ENCODE results near the gene RFC5. TPM values are rescaled to one million over a fixed set of nuclear protein-coding genes. Genes with fewer than 3 reads are reported as not detected.
"Not testable (repeated sequence)": the region's sequence is repeated elsewhere in the genome, so short reads cannot be mapped to it uniquely, and the experiment has no call there.

The RFC5 gene
- total RNA-seq, 8 experiments from 2014 or later: 4.9 to 37.4 (median 15.9) TPM

GRCh38 chr12:117986705-117987469 is 29.6 kb upstream of the RFC5 start:
- H3K4me1 ChIP-seq (replicated peaks in 1 of 2): no peaks in the 10 kb centered on the region
- peak in 3 of 8 experiments; percentile 83 to 92 (median 92) for ATAC-seq (replicated peaks in 6 of 8)
- in situ Hi-C loops (cut with MboI; ENCODE audit: low pct_unique_long_range_greater_than_20kb in 2 of 9, low sequenced_read_pairs in 9 of 9, unreplicated experiment in 9 of 9): no loop called here
- H3K27ac ChIP-seq: no peak overlapping the region
- no peak overlapping the region for H3K4me3 ChIP-seq
- 2 to 88% (median 46%) methylated on average over 1 to 4 of the region's 4 CpGs for WGBS, 10 experiments

GRCh38 chr12:117994551-117995438 is 21.7 kb upstream of the RFC5 start:
- 0 to 90% (median 69%) methylated on average over 1 to 3 of the region's 3 CpGs; no CpG with 5 or more reads in 3 of the 10 experiments for WGBS, 10 experiments
- Histone ChIP-seq H3K27ac (no peak overlapping the region), H3K4me3 (no peak overlapping the region), H3K4me1 (replicated peaks in 1 of 2) (no peaks in the 10 kb centered on the region)
- in situ Hi-C loops (cut with MboI; ENCODE audit: low pct_unique_long_range_greater_than_20kb in 2 of 9, low sequenced_read_pairs in 9 of 9, unreplicated experiment in 9 of 9): no loop called here
- ATAC-seq (replicated peaks in 6 of 8): no peak

- WGBS, 10 experiments: 10 to 40% (median 24%) methylated on average over 1 to 2 of the region's 2 CpGs; no CpG with 5 or more reads in 6 of the 10 experiments
- no peak overlapping the region for H3K27ac ChIP-seq
- in situ Hi-C loops (cut with MboI; ENCODE audit: low pct_unique_long_range_greater_than_20kb in 2 of 9, low sequenced_read_pairs in 9 of 9, unreplicated experiment in 9 of 9): no loop called here
- H3K4me1 ChIP-seq (replicated peaks in 1 of 2): no peaks in the 10 kb centered on the region
- H3K4me3 ChIP-seq: no peak overlapping the region
- ATAC-seq (replicated peaks in 6 of 8): no peak
Measured at GRCh38 chr12:117998719-117999118, 17.8 kb upstream of the RFC5 start.

GRCh38 chr12:117999806-118000205 is 16.7 kb upstream of the RFC5 start:
- H3K27ac ChIP-seq; H3K4me3 ChIP-seq; in situ Hi-C loops (cut with MboI; ENCODE audit: low pct_unique_long_range_greater_than_20kb in 2 of 9, low sequenced_read_pairs in 9 of 9, unreplicated experiment in 9 of 9); H3K4me1 ChIP-seq (replicated peaks in 1 of 2); ATAC-seq (replicated peaks in 6 of 8): not testable (repeated sequence)
- 20 to 100% (median 79%) methylated on average over 1 to 2 of the region's 2 CpGs; no CpG with 5 or more reads in 4 of the 10 experiments for WGBS, 10 experiments

GRCh38 chr12:118010903-118011302 is 5.6 kb upstream of the RFC5 start:
- ATAC-seq (replicated peaks in 6 of 8): no peak
- H3K4me1 ChIP-seq (replicated peaks in 1 of 2): peaks cover 8% of the 10 kb centered on the region in 2 donors
- no peak overlapping the region for H3K27ac ChIP-seq
- 60 to 100% (median 100%) methylated on average over 1 to 3 of the region's 3 CpGs; no CpG with 5 or more reads in 1 of the 10 experiments for WGBS, 10 experiments
- in situ Hi-C loops (cut with MboI; ENCODE audit: low pct_unique_long_range_greater_than_20kb in 2 of 9, low sequenced_read_pairs in 9 of 9, unreplicated experiment in 9 of 9): no loop called here
- no peak overlapping the region for H3K4me3 ChIP-seq

GRCh38 chr12:118011377-118011776 is 5.1 kb upstream of the RFC5 start:
- Histone ChIP-seq H3K4me3 (no peak overlapping the region), H3K4me1 (replicated peaks in 1 of 2) (peaks cover 10% of the 10 kb centered on the region in 2 donors), H3K27ac (no peak overlapping the region)
- WGBS, 10 experiments: 60 to 100% (median 100%) methylated on average over 1 to 3 of the region's 3 CpGs; no CpG with 5 or more reads in 2 of the 10 experiments
- ATAC-seq (replicated peaks in 6 of 8): no peak
- in situ Hi-C loops (cut with MboI; ENCODE audit: low pct_unique_long_range_greater_than_20kb in 2 of 9, low sequenced_read_pairs in 9 of 9, unreplicated experiment in 9 of 9): no loop called here

- 43 to 100% (median 78%) methylated on average over 1 to 3 of the region's 3 CpGs for WGBS, 10 experiments
- no peak overlapping the region for H3K4me3 ChIP-seq
- H3K4me1 ChIP-seq (replicated peaks in 1 of 2): peaks cover 10% of the 10 kb centered on the region in 2 donors
- no peak overlapping the region for H3K27ac ChIP-seq
- ATAC-seq (replicated peaks in 6 of 8): no peak
- in situ Hi-C loops (cut with MboI; ENCODE audit: low pct_unique_long_range_greater_than_20kb in 2 of 9, low sequenced_read_pairs in 9 of 9, unreplicated experiment in 9 of 9): no loop called here
Measured at GRCh38 chr12:118011961-118012360, 4.5 kb upstream of the RFC5 start.

GRCh38 chr12:118013283-118013682 is 3.2 kb upstream of the RFC5 start:
- no peak overlapping the region for H3K27ac ChIP-seq
- 50 to 96% (median 80%) methylated on average over 1 to 3 of the region's 3 CpGs; no CpG with 5 or more reads in 4 of the 10 experiments for WGBS, 10 experiments
- in situ Hi-C loops (cut with MboI; ENCODE audit: low pct_unique_long_range_greater_than_20kb in 2 of 9, low sequenced_read_pairs in 9 of 9, unreplicated experiment in 9 of 9): no loop called here
- peaks cover 13 to 17% of the 10 kb centered on the region in 2 donors for H3K4me1 ChIP-seq (replicated peaks in 1 of 2)
- no peak for ATAC-seq (replicated peaks in 6 of 8)
- H3K4me3 ChIP-seq: no peak overlapping the region

GRCh38 chr12:118015306-118015705 is 1.2 kb upstream of the RFC5 start:
- Histone ChIP-seq H3K4me1 (replicated peaks in 1 of 2) (peaks cover 13 to 17% of the 10 kb centered on the region in 2 donors), H3K27ac (no peak overlapping the region), H3K4me3 (no peak overlapping the region)
- in situ Hi-C loops (cut with MboI; ENCODE audit: low pct_unique_long_range_greater_than_20kb in 2 of 9, low sequenced_read_pairs in 9 of 9, unreplicated experiment in 9 of 9): no loop called here
- WGBS, 10 experiments: 17 to 100% (median 83%) methylated on average over 1 of the region's 2 CpGs; no CpG with 5 or more reads in 5 of the 10 experiments
- no peak for ATAC-seq (replicated peaks in 6 of 8)

GRCh38 chr12:118015944-118016343 is 559 bp upstream of the RFC5 start:
- in situ Hi-C loops (cut with MboI; ENCODE audit: low pct_unique_long_range_greater_than_20kb in 2 of 9, low sequenced_read_pairs in 9 of 9, unreplicated experiment in 9 of 9): no loop called here
- Histone ChIP-seq H3K4me3 (peak overlapping the region; percentile 55 to 70 (median 68)), H3K27ac (no peak overlapping the region), H3K4me1 (replicated peaks in 1 of 2) (peaks cover 13 to 17% of the 10 kb centered on the region in 2 donors)
- 20 to 88% (median 32%) methylated on average over 1 to 8 of the region's 9 CpGs for WGBS, 10 experiments
- no peak for ATAC-seq (replicated peaks in 6 of 8)

GRCh38 chr12:118017926-118018325 is 1.4 kb downstream of the RFC5 start:
- Histone ChIP-seq H3K4me1 (replicated peaks in 1 of 2) (peaks cover 13 to 17% of the 10 kb centered on the region in 2 donors), H3K27ac (no peak overlapping the region), H3K4me3 (peak overlapping the region in 1 of 5 donors; percentile 63)
- in situ Hi-C loops (cut with MboI; ENCODE audit: low pct_unique_long_range_greater_than_20kb in 2 of 9, low sequenced_read_pairs in 9 of 9, unreplicated experiment in 9 of 9): no loop called here
- ATAC-seq (replicated peaks in 6 of 8): no peak

GRCh38 chr12:118020036-118020435 is 3.5 kb downstream of the RFC5 start:
- in situ Hi-C loops (cut with MboI; ENCODE audit: low pct_unique_long_range_greater_than_20kb in 2 of 9, low sequenced_read_pairs in 9 of 9, unreplicated experiment in 9 of 9): loop anchor here in 1 of 9 experiments (10.0 kb wide), 1 partner anchor 145 kb away; no protein-coding TSS in a partner anchor
- ATAC-seq (replicated peaks in 6 of 8): no peak
- 33 to 100% (median 80%) methylated on average over 1 of the region's 1 CpG; no CpG with 5 or more reads in 5 of the 10 experiments for WGBS, 10 experiments
- H3K4me1 ChIP-seq (replicated peaks in 1 of 2): peaks cover 13 to 17% of the 10 kb centered on the region in 2 donors
- no peak overlapping the region for H3K27ac ChIP-seq
- H3K4me3 ChIP-seq: no peak overlapping the region

Data from motor neuron (in vitro differentiated cells).